Measurements from ENCODE around the gene SUSD1.
"Not testable (repeated sequence)": the region's sequence is repeated elsewhere in the genome, so short reads cannot be mapped to it uniquely, and the experiment has no call there.

Gene SUSD1

GRCh38 chr9:112174965-112175795, at the start of gene SUSD1:
Gene SUSD1 (minus strand): TSS chr9:112175297. CDS start chr9:112175235, 62 bp downstream.
- in situ Hi-C loops (cut with HindIII; ENCODE audit: low sequenced_read_pairs) = no loop called here

GRCh38 chr9:112224401-112225289, 49.5 kb upstream of the SUSD1 start:
- in situ Hi-C loops (cut with HindIII; ENCODE audit: low sequenced_read_pairs) = no loop called here

- in situ Hi-C loops (cut with HindIII; ENCODE audit: low sequenced_read_pairs) = no loop called here
Measured at GRCh38 chr9:112218908-112219307, 43.8 kb upstream of the SUSD1 start.

DNA sequence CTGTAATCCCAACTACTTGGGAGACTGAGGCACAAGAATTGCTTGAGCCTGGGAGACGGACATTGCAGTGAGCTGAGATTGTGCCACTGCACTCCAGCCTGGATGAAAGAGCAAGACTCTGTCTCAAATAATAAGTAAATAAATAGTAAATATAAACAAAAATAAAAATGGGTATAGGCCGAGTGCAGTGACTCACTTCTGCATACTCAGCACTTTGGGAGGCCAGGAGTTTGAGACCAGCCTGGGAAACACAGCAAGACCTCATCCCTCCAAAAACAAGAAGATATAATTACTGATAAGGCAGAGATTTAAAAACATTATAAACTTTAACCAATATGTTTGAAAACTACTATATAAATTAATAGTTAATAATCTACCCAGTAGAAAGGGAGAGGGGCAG, 37.8 kb upstream of the SUSD1 start:
- in situ Hi-C loops (cut with HindIII; ENCODE audit: low sequenced_read_pairs) = no loop called here

DNA sequence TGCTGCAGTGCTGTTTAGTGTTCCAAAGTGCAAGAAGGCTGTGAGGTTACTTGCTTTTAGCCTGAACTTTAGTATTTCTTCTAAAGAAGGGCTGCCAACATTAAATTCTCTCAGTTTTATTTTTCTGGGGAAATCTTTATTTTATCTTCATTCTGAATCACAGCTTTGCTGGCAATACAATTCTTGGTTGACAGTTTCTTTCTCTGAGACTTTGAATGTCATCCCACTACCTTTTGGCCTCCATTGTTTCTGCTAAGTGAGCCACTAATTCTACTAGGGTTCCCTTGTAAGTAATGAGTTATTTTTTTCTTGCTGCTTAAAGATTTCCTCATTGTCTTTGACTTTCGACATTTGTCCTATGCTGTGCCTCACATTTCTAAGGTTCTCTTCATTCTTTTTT, 32.4 kb upstream of the SUSD1 start:
- in situ Hi-C loops (cut with HindIII; ENCODE audit: low sequenced_read_pairs) = no loop called here

GRCh38 chr9:112203536-112203935, 28.4 kb upstream of the SUSD1 start:
- in situ Hi-C loops (cut with HindIII; ENCODE audit: low sequenced_read_pairs) = no loop called here

DNA sequence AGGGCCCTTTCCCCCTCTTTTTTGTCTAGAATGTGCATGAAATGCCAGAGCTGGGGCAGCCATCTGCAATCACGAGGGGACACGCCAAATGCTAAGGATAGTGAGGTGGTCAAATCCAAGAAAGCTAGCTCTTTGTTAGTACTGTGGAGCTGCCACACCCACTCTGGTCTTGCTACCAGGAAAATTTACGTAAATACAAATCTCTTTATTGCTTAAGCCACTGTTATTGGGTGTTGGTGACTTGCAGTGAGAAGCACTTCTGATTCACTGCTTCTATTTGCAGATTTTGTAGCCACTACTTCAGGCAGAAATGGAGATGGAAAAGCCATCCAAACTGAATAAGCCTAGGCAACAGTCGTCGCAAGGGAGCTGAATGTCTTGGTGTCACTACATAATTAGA, 25.6 kb upstream of the SUSD1 start:
- in situ Hi-C loops (cut with HindIII; ENCODE audit: low sequenced_read_pairs) = no loop called here

DNA sequence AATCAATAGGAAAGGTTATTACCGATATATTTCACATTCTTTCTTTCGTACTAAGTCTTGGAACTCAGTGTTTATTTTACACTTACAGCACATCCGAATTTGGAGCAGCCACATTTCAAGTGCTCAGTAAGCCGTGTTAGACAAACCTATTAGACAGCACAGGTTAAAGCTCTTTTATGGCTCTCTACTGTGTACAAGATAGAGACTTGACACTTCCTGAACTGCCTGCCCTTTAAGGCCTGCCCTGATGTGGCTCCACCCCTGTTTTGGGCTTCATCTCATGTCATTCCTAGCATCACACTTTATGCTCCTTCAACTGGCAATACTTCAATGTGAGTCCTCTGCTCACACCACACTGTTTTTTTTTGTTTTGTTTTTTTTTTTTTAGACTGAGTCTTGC, 23.5 kb upstream of the SUSD1 start:
- in situ Hi-C loops (cut with HindIII; ENCODE audit: low sequenced_read_pairs) = no loop called here

DNA sequence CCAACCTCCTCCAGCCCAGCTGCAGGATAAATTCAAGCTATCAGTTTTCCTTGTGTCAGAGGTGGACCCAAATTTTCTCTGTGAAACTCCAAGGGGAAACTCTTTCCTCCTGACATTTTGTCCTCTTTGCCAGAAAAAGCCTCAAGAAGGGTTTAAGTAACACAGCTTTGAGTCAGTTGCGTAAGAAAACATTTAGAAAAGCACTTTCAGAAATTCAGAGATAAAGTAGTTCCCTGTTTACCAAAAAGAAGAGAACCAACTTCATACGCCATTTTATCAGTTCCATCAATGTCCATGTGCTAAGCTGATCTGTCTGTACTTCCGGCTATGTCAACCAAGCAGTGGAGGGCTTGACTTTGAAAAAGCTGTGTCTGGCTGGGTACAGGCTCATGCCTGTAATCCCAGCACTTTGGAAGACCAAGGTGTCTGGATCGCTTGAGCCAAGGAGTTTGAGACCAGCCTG, 19.9 kb upstream of the SUSD1 start:
- in situ Hi-C loops (cut with HindIII; ENCODE audit: low sequenced_read_pairs) = no loop called here

DNA sequence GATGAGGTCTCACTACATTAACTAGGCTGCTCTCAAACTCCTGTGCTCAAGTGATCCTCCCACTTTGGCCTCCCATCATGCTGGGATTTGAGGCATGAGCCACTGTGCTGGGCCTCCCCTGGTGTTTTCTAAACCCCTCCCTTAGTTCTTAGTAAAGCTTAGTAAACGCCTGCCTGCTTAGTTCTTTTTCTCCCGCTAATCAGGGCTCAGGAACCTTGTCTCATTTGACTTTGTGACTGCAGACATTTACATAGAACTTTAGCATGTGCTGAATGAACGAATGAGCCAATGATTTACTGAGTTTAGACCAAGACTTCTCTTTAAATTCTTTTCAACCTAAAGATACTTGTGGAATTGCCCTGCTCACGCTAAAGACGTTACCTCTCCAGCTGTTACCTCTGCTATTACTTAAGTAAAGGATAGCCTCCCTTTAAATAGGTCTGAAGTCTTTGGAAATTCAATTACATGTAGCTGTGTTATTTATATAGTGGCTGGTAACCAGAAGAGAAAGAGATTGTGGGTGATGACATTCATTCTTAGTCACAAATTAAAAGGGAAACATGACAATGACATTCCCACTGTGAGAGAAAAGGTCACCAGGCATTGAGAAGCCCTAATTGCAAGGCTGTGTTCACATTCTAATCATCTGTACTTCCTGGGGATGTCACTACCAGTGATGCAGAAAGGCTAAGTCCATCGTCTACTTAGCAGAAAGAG, 18.6 kb upstream of the SUSD1 start:
- in situ Hi-C loops (cut with HindIII; ENCODE audit: low sequenced_read_pairs) = no loop called here

DNA sequence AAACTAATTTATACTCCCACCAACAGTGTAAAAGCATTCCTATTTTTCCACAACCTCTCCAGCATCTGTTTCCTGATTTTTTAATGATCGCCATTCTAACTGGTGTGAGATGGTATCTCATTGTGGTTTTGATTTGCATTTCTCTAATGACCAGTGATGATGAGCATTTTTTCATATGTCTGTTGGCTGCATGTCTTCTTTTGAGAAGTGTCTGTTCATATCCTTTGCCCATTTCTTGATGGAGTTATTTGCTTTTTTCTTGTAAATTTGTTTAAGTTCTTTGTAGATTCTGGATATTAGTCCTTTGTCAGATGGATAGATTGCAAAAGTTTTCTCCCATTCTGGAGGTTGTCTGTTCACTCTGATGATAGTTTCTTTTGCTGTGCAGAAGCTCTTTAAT, 15.2 kb upstream of the SUSD1 start:
- in situ Hi-C loops (cut with HindIII; ENCODE audit: low sequenced_read_pairs) = not testable (repeated sequence)

GRCh38 chr9:112188884-112189283, 13.8 kb upstream of the SUSD1 start:
- in situ Hi-C loops (cut with HindIII; ENCODE audit: low sequenced_read_pairs) = no loop called here

DNA sequence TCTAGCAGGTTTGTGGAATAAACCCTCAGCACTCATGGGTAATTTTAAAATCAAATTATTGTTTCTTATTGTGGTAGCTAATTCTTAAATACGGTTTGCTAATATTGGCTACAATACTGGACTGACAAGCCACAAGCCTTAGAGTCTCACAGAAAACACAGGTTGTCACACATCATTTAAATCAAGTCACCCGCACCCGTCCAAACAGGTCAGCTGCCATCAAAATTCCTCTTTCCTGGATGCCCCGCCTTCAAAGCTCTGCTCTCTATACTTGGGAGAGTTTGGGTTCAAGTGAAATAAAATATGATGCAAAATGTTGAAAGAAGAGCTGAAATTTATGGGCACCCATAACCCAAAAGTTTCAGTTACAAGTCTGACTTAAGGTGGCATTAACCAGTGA, 12.3 kb upstream of the SUSD1 start:
- in situ Hi-C loops (cut with HindIII; ENCODE audit: low sequenced_read_pairs) = no loop called here

- in situ Hi-C loops (cut with HindIII; ENCODE audit: low sequenced_read_pairs) = no loop called here
Measured at GRCh38 chr9:112186695-112187094, 11.6 kb upstream of the SUSD1 start.

DNA sequence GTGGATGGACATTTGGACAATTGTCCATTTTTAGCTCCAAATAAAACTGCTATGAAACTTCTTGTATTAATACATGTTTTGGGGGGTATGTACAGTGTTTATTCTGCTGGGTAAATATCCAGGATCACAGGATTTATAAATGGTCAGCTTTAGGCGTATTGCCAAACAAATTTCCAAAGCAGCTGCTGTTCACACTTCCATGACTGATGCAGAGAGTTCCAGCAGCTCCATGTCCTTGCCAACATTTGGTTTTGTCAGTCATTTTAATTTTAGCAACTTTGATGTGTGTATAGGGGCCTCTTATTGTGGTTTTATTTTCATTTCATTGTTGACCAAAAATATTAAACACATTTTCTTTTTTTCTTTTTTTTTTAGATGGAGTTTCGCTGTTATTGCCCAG, 9.8 kb upstream of the SUSD1 start:
- in situ Hi-C loops (cut with HindIII; ENCODE audit: low sequenced_read_pairs) = no loop called here

DNA sequence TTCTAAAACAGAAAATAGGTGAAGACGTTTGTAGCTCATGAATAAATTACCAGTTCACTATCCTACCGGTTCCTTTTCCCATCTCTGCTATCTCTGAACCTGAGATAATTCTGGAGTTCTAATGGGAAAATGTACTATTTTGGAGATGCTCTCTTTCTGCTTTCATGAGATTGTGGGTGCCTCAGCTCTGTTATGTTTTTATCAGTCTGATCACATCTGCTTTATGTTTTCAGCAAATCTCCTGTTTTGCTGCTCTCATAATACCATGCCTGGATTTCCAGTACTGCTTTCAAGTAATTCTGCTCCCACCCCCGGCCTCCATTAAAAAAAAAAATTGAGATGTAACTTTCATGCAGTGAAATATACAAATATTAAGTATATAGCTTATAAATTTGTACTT, 9.1 kb upstream of the SUSD1 start:
- in situ Hi-C loops (cut with HindIII; ENCODE audit: low sequenced_read_pairs) = no loop called here

DNA sequence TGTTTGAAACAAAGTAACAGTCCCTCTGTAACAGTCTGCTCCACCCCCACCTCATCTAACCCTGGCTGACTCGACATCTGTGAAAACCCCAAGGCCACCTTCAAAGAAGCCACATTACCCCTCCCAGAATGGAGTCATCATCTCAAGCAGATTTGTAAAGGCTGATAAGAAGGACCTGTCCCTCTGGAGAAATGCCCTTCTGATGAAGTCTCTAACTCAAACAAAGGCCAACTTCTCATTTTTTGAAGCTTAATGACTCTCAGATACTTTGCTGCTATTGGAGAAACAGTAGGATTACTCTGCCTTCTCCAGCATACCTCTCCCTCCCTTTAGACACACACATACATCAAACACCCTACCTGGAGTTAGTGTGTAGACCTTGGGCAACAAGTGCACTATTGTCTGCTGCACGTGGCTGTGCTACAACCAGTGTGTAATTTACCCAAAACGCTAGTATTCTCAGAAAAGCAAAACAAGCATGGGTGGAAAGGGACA, 5.3 kb upstream of the SUSD1 start:
- in situ Hi-C loops (cut with HindIII; ENCODE audit: low sequenced_read_pairs) = no loop called here

- in situ Hi-C loops (cut with HindIII; ENCODE audit: low sequenced_read_pairs) = no loop called here
Measured at GRCh38 chr9:112179816-112180215, 4.7 kb upstream of the SUSD1 start.

DNA sequence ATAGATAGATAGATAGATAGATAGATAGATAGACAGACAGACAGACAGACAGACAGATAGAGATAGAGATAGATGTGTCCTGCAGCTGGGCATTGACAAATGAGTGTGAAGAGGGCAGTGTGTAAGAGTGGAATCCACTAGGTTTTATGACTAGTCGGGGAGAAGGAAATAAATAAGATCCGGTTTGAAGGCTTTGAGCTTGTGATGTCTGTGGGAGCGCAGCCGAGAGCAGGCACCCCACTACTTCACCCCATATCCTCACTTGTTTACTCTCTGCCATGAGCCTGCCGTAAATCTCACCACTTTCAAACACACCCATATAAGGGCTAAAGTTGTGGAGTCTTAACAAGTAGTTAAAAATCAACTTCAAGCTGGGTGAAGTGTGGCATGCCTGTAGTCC, 1.4 kb upstream of the SUSD1 start:
- in situ Hi-C loops (cut with HindIII; ENCODE audit: low sequenced_read_pairs) = no loop called here

- in situ Hi-C loops (cut with HindIII; ENCODE audit: low sequenced_read_pairs) = no loop called here
Measured at GRCh38 chr9:112175796-112176315, 759 bp upstream of the SUSD1 start.

All from DLD1 (cell line).